NT2/D1 (cell line): Measurements from ENCODE around the gene DISC1.

Experiments used
- SUZ12 ChIP-seq: IDR thresholded peaks from 2 replicates; pipeline ENCODE4 v1.6.1; 2011; ENCODE audit not compliant: insufficient read length, insufficient read depth; ENCODE audit errors: extremely low read depth
- ZNF274 ChIP-seq: IDR thresholded peaks from 2 replicates; pipeline ENCODE4 v1.6.1; 2011; ENCODE audit warnings: mild to moderate bottlenecking, low read depth, low read length

DNA sequence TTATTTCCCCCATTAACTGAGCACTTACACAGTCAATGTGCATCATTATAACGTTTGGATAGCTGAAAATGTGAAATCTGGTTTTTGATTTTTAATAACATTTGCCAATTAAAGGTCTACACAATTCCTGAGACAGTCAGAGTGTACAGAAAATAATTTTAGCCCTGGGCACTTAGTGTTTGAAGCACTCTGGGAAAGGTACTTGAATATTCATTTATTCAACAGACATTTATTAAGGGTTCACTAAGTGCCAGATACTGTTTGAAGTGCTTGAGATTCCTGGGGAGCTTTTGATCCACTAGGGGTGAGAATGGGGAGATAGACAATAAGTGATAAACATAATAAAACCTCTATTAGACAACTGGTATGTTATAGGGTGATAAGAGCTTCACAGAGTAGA lies 141.8 kb downstream of the DISC1 start:
- no peak for TF ChIP-seq SUZ12
- no peak for TF ChIP-seq ZNF274
